ENCODE data around the gene TLK1.
"Not testable (repeated sequence)": the region's sequence is repeated elsewhere in the genome, so short reads cannot be mapped to it uniquely, and the experiment has no call there.

Gene TLK1

GRCh38 chr2:171083451-171083850 lies 77.2 kb downstream of the TLK1 start:
- TF ChIP-seq JUND (IDR thresholded peaks at IDR 0.05; ENCODE audit: low read depth), result no peak
- in situ Hi-C loops (cut with HindIII; ENCODE audit: low pct_unique_long_range_greater_than_20kb, low sequenced_read_pairs), result no loop called here

GRCh38 chr2:171081649-171082111 lies 79.0 kb downstream of the TLK1 start:
- TF ChIP-seq JUND (IDR thresholded peaks at IDR 0.05; ENCODE audit: low read depth), result no peak
- in situ Hi-C loops (cut with HindIII; ENCODE audit: low pct_unique_long_range_greater_than_20kb, low sequenced_read_pairs), result no loop called here
- no peak for DNase-seq (ENCODE audit: low read depth in 1 of 2, low spot score in 1 of 2)

More at GRCh38 chr2:171083451-171083850, 77.2 kb downstream of the TLK1 start:
- no peak for DNase-seq (ENCODE audit: low read depth in 1 of 2, low spot score in 1 of 2)

DNA sequence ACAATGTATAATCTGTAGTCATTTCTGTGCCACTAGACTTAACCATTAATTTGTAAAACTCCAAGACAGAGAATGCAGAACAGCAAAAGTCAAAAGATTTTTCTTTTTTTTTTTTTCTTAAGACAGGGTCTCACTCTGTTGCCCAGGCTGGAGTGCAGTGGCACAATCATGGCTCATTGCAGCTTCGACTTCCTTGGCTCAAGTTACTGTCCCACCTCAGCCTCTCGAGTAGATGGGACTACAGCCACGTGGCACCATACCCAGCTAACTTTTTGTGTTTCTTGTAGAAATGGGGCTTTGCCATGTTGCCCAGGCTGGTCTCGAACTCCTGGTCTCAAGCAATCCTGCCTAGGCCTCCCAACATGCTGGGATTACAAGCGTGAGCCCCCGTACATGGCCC lies 80.1 kb downstream of the TLK1 start:
- in situ Hi-C loops (cut with HindIII; ENCODE audit: low pct_unique_long_range_greater_than_20kb, low sequenced_read_pairs), result no loop called here
- no peak for DNase-seq (ENCODE audit: low read depth in 1 of 2, low spot score in 1 of 2)
- TF ChIP-seq JUND (IDR thresholded peaks at IDR 0.05; ENCODE audit: low read depth), result no peak

DNA sequence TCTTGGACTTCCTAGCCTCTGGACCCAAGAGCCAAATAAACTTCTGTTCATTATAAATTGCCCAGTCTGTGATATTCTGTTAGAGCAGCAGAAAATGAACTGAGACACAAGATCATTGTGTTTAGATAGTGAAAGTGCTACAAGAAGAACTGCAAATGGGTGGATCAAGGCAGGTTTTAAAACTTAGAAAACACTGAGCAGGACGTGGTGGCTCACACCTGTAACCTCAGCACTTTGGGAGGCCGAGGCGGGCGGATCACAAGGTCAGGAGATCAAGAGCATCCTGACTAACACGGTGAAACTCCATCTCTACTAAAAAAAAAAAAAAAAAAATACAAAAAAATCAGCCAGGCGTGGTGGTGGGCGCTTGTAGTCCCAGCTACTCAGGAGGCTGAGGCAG lies 84.3 kb downstream of the TLK1 start:
- DNase-seq (ENCODE audit: low read depth in 1 of 2, low spot score in 1 of 2); in situ Hi-C loops (cut with HindIII; ENCODE audit: low pct_unique_long_range_greater_than_20kb, low sequenced_read_pairs): not testable (repeated sequence)

DNA sequence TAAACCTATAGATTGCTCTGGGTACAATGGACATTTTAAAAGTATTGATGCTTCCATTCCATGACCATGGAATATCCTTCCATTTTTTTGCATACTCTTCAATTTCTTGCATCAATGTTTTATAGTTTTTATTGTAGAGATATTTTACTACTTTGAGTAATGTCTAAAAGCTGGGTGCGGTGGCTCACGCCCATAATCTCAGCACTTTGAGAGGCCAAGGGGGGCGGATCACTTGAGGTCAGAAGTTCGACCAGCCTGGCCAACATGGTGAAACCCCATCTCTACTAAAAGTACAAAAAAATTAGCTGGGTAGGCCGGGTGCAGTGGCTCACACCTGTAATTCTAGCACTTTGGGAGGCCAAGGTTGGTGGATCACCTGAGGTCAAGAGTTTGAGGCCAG lies 88.5 kb downstream of the TLK1 start:
- no peak for DNase-seq (ENCODE audit: low read depth in 1 of 2, low spot score in 1 of 2)
- no peak for TF ChIP-seq JUND (IDR thresholded peaks at IDR 0.05; ENCODE audit: low read depth)
- in situ Hi-C loops (cut with HindIII; ENCODE audit: low pct_unique_long_range_greater_than_20kb, low sequenced_read_pairs), result no loop called here

- no peak for TF ChIP-seq JUND (IDR thresholded peaks at IDR 0.05; ENCODE audit: low read depth)
- in situ Hi-C loops (cut with HindIII; ENCODE audit: low pct_unique_long_range_greater_than_20kb, low sequenced_read_pairs), result no loop called here
- DNase-seq (ENCODE audit: low read depth in 1 of 2, low spot score in 1 of 2), result peak in 1 of 2 experiments; percentile 7
Measured at GRCh38 chr2:171069286-171069956, 91.3 kb downstream of the TLK1 start.

DNA sequence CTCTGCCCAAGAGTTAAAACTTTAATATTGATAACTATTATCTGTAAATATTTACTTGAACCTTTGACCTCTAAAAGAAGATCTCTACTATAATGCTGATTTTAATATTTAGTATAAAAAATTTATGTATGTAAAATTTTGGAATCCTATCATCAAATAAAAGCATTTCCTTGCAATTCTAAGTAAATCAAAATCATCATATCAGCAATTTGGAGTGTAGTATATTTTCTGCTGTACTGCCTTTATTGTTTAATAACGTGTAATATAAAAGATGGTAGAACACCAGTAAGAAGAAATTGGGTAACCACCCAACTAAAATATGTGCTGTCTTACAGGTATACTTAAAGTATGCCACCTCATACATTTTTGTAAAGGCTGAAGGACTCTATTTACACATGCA lies 94.6 kb downstream of the TLK1 start:
- no peak for DNase-seq (ENCODE audit: low read depth in 1 of 2, low spot score in 1 of 2)
- in situ Hi-C loops (cut with HindIII; ENCODE audit: low pct_unique_long_range_greater_than_20kb, low sequenced_read_pairs), result no loop called here
- TF ChIP-seq JUND (IDR thresholded peaks at IDR 0.05; ENCODE audit: low read depth), result no peak

DNA sequence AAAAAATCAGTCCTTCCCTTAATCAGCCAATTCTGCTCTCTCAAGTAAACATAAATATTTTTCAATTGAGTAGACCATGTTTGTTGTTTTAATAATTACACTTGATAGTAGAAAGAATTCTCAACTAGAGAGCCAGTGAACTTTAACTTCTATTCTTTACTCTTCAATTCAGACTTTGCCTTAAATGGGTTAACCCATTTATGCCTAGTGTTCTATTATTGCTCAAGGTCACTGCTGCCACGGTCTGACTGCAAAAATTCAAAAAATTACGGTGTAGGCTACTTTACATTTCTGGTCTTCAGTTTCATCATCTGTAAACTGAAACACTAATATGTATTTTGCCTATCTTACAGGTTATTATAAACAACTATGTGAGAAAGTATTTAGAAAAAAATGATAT lies 103.1 kb downstream of the TLK1 start:
- in situ Hi-C loops (cut with HindIII; ENCODE audit: low pct_unique_long_range_greater_than_20kb, low sequenced_read_pairs), result no loop called here
- no peak for TF ChIP-seq JUND (IDR thresholded peaks at IDR 0.05; ENCODE audit: low read depth)
- no peak for DNase-seq (ENCODE audit: low read depth in 1 of 2, low spot score in 1 of 2)

GRCh38 chr2:171056307-171056706 lies 104.4 kb downstream of the TLK1 start:
- TF ChIP-seq JUND (IDR thresholded peaks at IDR 0.05; ENCODE audit: low read depth), result no peak
- DNase-seq (ENCODE audit: low read depth in 1 of 2, low spot score in 1 of 2), result no peak
- in situ Hi-C loops (cut with HindIII; ENCODE audit: low pct_unique_long_range_greater_than_20kb, low sequenced_read_pairs), result no loop called here

GRCh38 chr2:171049691-171050090 lies 111.0 kb downstream of the TLK1 start:
- no peak for DNase-seq (ENCODE audit: low read depth in 1 of 2, low spot score in 1 of 2)
- in situ Hi-C loops (cut with HindIII; ENCODE audit: low pct_unique_long_range_greater_than_20kb, low sequenced_read_pairs), result no loop called here
- no peak for TF ChIP-seq JUND (IDR thresholded peaks at IDR 0.05; ENCODE audit: low read depth)

DNA sequence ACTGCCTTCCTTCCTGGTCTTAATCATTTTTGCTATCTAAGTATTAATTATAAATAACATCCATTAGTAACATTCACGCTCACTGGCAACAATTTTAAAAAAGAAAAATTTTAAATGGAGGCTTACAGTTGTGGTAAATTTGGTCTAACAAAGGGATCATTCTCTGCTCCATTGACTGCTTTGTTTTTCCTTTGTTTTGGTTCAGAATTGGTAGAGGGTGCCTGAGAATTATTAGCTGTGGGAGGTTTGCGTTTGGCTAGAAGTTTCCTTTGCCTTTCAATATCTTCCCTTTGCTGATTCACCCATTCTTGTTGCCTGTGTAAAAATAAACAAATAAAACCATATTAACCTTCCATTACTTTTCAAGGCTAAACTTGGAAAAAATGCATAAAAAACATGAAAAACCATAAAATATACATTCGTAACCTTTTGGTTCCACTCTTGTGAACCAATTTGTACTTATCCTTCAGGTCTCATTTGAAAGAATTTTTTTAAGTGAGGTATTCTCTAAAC lies 114.6 kb downstream of the TLK1 start:
- in situ Hi-C loops (cut with HindIII; ENCODE audit: low pct_unique_long_range_greater_than_20kb, low sequenced_read_pairs), result no loop called here
- no peak for TF ChIP-seq JUND (IDR thresholded peaks at IDR 0.05; ENCODE audit: low read depth)
- no peak for DNase-seq (ENCODE audit: low read depth in 1 of 2, low spot score in 1 of 2)

- in situ Hi-C loops (cut with HindIII; ENCODE audit: low pct_unique_long_range_greater_than_20kb, low sequenced_read_pairs), result no loop called here
- no peak for TF ChIP-seq JUND (IDR thresholded peaks at IDR 0.05; ENCODE audit: low read depth)
- DNase-seq (ENCODE audit: low read depth in 1 of 2, low spot score in 1 of 2), result no peak
Measured at GRCh38 chr2:171044416-171044815, 116.3 kb downstream of the TLK1 start.

GRCh38 chr2:171042253-171042969 lies 118.3 kb downstream of the TLK1 start:
- in situ Hi-C loops (cut with HindIII; ENCODE audit: low pct_unique_long_range_greater_than_20kb, low sequenced_read_pairs), result no loop called here
- DNase-seq (ENCODE audit: low read depth in 1 of 2, low spot score in 1 of 2), result no peak
- no peak for TF ChIP-seq JUND (IDR thresholded peaks at IDR 0.05; ENCODE audit: low read depth)
